Activated CD4-positive, alpha-beta T cell treated with anti-CD3 and anti-CD28 coated beads for 4 hours (primary cell): Measurements from ENCODE around the gene QRFPR.
"Not testable (repeated sequence)": the region's sequence is repeated elsewhere in the genome, so short reads cannot be mapped to it uniquely, and the experiment has no call there.

ENCODE experiments used
- DNase-seq, 2 donors: peaks; one replicate each; pipeline ENCODE4 v3.0.0-alpha.2; 2020

The QRFPR gene

DNA sequence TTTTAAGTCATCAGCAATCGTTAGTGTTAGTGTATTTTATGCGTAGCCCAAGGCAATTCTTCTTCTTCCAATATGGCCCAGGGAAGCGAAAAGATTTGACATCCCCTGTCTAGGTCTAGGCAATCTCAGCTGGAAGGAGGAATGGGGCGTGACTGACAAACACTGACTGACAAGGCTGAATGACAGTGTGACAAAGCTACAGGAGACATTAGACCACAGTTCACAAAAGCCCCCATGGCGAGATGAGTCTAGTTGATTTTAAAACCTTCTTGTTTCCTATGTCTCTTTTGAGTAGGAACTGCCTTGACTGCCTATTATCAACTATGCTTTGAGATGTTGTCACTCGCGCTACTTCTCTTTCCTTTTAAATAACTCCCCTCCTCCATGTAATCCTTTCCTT is 42.3 kb downstream of the QRFPR start:
- DNase-seq = no peak

DNA sequence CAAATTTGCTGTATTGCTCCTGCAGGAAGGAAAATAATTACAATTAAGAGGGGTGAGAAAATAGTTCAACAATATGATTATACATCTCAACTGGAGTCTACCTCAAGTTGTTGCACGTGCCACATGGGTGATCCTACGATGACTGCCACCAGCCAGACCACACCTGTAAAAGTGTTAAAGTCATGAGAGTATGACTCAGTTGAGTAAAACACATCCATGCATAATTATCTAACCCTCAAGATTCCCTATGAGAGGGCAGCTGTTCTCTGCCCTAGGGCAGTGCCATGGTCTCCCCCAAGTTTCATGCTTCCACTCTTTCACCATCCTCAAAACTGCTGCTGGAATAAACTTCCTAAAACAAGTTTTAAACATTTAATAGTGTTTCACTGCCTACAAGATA is 44.1 kb downstream of the QRFPR start:
- DNase-seq = no peak

DNA sequence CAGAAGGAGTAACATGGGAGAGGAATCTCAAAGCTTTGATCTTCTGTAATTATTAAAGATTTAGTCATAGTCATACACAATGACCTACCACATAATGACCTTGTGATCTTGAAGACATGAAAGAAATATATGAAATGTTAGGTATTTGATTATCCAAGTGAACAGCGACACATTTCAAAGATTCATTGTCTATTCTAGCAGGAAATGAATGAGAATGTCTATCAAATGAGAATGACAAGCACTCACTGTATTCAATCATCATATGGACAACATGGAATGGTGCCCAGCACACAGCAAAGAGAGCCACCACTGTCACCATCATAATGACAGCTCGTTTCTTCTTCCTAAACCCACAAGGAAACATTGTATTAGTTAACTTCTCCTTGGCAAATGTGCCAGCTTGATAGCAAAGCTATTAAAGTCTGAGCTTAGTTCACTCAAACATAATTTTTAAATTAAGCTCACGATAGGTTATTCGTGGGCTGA is 50.6 kb downstream of the QRFPR start:
- no peak for DNase-seq

DNA sequence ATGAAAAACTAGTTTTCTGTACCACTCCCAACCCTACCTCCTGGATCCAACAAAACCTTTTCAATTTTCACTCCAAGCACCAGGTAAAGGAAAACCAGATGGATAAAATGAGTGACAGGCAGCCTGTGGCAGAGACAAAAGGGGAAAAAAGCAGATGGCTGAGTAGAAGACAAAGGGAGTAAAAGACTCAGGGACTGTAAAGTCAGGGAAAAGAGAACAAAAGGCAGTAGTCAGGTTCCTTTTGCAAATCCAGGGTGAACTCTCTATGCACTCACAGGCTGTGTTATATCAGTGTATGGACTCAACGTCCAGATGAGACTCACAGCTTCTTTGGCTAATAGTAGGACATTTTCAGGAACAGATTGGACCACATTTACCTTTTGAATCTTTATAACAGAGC is 54.2 kb downstream of the QRFPR start:
- no peak for DNase-seq

DNA sequence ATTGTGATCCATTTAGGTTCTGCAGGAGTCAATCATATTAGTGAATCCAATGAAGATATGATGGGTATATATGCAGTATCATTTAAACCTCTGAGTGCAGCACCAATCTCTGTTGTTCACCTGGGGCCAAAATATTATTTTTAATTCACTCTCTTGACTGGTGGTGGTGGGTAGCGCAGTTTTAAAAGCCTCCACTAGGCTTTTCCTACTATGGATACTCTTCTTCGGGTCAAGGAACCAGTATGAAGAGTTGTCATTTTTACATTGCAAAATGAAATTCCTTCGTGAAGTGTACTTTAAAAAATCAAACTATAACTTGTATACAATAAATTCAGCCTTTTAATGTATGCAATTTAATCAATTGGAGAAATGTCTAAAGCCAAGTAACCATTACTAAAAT is 56.5 kb downstream of the QRFPR start:
- no peak for DNase-seq

DNA sequence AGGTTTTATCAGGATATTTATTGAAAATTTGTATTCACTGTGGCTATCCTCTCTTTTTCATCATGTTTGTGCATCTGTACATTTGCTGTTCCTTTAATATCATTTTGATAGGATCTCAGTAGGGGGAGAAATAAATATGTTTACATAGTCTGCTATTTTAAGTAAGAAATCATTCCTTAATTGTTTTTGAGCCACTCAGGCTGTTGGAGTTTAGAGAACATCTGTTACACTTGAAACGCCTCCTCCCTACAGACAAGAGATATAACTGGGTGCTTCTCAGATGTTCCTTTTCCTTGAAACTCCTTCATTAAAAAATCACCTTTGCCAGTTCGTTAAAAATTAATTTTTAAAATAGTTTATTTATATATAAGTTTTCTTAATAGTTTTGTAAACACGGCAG is 59.4 kb downstream of the QRFPR start:
- no peak for DNase-seq

DNA sequence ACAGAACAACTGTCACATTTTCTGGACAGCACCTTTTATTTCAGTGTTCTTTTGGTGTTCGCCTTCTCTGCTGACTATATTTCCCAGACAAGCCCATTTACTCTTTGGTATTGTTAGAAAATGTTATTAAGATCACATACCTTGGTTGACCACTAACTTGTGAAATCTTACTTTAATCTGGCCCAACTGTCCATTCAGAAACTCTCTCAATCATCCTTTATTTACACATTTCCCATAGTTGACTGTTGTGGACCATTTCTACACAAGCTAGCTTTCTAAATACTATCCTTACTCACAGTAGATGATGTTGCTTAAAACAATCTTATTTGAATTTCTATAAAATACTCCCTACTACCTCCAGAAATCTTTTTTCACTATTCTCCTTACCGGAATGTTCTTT is 64.7 kb downstream of the QRFPR start:
- DNase-seq = no peak

GRCh38 chr4:121313430-121313829 is 67.4 kb downstream of the QRFPR start:
- not testable (repeated sequence) for DNase-seq

DNA sequence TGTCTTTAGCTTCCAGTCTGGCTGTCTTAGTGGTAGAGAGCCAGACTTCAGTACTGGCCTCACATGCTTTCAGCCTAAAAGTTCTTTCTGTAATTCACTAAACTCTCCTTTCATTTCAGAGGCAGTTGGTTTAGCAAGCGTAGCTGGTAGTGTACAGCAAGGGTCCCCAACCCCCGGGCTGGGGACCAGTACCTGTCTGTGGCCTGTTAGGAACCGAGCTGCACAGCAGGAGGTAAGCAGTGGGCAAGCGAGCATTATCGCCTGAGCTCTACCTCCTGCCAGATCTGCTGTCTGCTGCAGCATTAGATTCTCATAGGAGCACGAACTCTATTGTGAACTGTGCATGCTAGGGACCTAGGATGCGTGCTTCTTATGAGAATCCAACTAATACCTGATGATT is 72.0 kb downstream of the QRFPR start:
- DNase-seq = no peak

GRCh38 chr4:121308328-121308663 is 72.5 kb downstream of the QRFPR start:
- DNase-seq = no peak

GRCh38 chr4:121307445-121308327 is 73.1 kb downstream of the QRFPR start:
- peak; percentile 26 to 45 for DNase-seq

GRCh38 chr4:121306931-121307330 is 73.9 kb downstream of the QRFPR start:
- DNase-seq = no peak

DNA sequence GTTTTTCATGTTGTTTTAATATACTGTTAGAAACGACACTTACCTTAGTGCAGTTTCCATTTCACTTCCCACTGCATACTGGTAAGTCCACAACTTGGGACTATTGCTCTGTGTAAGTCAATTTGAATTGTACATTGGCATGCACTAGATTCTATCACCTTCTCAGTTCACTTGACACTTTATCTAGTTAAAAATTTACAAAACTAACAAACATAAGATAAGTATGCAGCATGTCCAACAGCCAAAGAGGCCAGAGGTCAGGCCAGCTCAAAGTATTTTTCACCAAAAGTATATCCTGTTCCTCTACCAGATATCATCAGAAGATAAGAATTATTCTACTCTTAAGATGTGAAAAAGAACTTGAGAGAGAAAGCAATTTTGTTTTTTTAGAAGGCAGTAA is 75.9 kb downstream of the QRFPR start:
- DNase-seq = no peak

DNA sequence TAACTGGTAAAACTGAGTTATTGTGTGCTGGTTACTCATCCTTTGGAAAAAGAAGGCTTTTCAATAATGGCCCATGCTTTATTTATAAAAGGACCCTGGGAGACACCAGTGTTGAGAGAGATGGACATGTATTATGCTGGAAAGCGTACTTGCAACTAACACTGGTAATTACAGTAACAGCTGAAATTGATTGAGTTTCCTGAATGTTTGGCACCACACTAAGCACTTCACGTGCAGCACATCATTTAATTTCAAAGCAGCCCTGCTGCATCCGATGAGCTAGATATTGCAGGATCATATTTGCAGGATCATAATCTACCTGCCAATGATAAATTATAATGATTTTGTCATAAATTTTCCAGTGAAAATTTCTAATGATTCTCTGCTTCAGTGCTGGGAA is 81.5 kb downstream of the QRFPR start:
- DNase-seq = no peak

DNA sequence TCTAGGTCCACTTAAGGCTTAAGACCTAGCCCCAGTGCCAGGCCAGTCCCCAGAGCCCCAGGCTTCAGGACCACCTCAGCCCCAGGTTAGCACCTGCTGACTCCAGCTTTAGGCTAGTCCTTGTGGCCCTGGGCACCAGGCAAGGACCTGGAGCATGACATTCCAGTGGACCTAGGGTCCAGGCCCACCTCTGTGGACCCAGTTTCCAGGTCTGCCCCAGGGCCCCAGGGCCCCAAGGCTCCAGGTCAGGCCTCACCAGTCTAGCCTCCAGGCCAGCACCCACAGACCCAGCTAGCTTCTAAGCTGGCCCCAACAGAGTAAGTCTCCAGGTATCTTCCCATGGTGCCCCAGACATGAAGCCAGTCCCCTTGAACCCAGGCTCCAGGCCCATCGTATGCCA is 97.5 kb downstream of the QRFPR start:
- DNase-seq = no peak

DNA sequence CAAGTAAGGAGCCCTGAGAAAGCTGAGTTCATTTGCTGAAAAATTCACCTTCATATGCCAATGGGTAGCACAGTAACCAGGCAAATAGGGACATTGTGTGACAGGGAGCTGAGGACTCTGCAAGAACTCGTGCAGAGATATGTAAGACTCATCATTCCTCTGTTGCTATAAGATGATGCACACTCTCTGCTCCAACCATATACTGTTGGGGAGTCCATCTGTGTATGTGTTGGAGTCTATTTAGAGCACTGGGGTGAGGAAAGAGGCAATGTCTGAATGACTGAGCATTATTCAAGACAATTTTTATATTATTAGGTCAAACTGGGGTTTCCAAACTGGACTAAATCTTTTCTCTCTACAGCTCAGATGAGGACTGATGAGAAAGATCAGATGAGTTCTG is 100.4 kb downstream of the QRFPR start:
- no peak for DNase-seq

DNA sequence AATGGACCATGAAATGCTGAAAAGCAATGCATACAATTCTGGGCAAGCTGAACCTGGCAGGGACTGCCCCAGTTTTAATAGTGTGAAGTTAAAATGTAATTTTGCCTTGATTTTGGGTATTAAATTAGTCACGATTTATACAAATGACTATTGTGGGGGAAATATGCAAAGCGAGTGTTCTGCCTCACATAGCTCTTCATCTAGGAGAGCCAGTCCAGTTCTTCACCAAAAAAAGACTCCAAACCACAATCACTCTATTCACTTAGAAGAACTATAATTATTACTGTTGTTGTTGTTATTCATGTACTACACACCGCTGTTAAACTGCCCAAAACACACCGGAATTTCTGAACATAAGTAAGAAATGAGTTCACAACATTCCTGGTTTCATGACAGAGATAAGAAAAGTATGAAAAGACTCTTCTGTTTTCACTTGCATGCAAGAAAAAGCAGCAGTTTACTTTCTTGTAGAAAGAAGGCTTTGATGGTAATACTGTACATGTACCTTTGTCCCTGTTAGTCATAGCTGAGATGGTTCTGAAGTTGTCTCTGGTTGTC is 101.9 kb downstream of the QRFPR start:
- DNase-seq = no peak
